Smooth muscle cell (in vitro differentiated cells): ENCODE measurements around the gene NTRK3. TPM values are rescaled to one million over a fixed set of nuclear protein-coding genes. Genes with fewer than 3 reads are reported as not detected.

Experiments used
- DNase-seq: peaks from one replicate; lab custom pipeline; 2025; ENCODE audit not compliant: unreplicated experiment; lab: John Stamatoyannopoulos, UW
- H2AFZ ChIP-seq: fragments of 200-600 bp; sonication (generic); 2 replicates; pipeline ENCODE4 v1.6.0; 2016; ENCODE audit warnings: antibody characterized with exemption, low read depth, mild to moderate bottlenecking
- H3F3A ChIP-seq: fragments of 200-600 bp; sonication (generic); 2 replicates; pipeline ENCODE4 v1.6.0; 2017; ENCODE audit warnings: antibody characterized with exemption, low read depth
- H3K27ac ChIP-seq: fragments of 200-600 bp; sonication (generic); 2 replicates; pipeline ENCODE4 v1.5.1; 2016; ENCODE audit warnings: low read depth, mild to moderate bottlenecking
- H3K27me3 ChIP-seq: fragments of 200-600 bp; sonication (generic); 2 replicates; pipeline ENCODE4 v1.6.1; 2016; ENCODE audit warnings: low read depth, mild to moderate bottlenecking
- H3K36me3 ChIP-seq: fragments of 200-600 bp; sonication (generic); 2 replicates; pipeline ENCODE4 v1.5.1; 2016; ENCODE audit warnings: low read depth
- H3K4me1 ChIP-seq: fragments of 200-600 bp; sonication (generic); 2 replicates; pipeline ENCODE4 v1.5.1; 2016; ENCODE audit warnings: low read depth
- H3K4me2 ChIP-seq: fragments of 200-600 bp; sonication (generic); 2 replicates; pipeline ENCODE4 v1.6.0; 2016; ENCODE audit warnings: mild to moderate bottlenecking
- H3K4me3 ChIP-seq: fragments of 200-600 bp; sonication (generic); 2 replicates; pipeline ENCODE4 v1.5.1; 2016; ENCODE audit warnings: mild to moderate bottlenecking
- H3K79me2 ChIP-seq: fragments of 200-600 bp; sonication (generic); 2 replicates; pipeline ENCODE4 v1.6.0; 2016; ENCODE audit warnings: low read depth, mild to moderate bottlenecking
- H3K9ac ChIP-seq: fragments of 200-600 bp; sonication (generic); 2 replicates; pipeline ENCODE4 v1.6.0; 2016; ENCODE audit warnings: low read depth
- H3K9me3 ChIP-seq: fragments of 200-600 bp; sonication (generic); replicated peaks from 2 replicates; pipeline ENCODE4 v1.5.1; 2016; ENCODE audit warnings: low read depth
- H4K20me1 ChIP-seq: fragments of 200-600 bp; sonication (generic); 2 replicates; pipeline ENCODE4 v1.6.0; 2016; ENCODE audit warnings: low read depth
- WGBS: methylation state at CpG from one replicate; pipeline ENCODE4 v1.1.7; 2016; ENCODE audit warnings: low lambda C conversion rate; 5-methylcytosine and 5-hydroxymethylcytosine counted together
- polyA plus RNA-seq: library from polyadenylated mRNA; unstranded; fragments of >200 nt; fragmentation: Nextera tagmentation; extraction: Ambion mirVana; gene quantifications from 2 replicates; pipeline ENCODE4 v1.2.1, GENCODE V29; 2016
- total RNA-seq: library from RNA; depleted of rRNA; stranded (reverse); fragments of >200 nt; gene quantifications from 2 replicates; pipeline ENCODE4 v1.2.3, GENCODE V29; 2014
- TF ChIP-seq, protein P1 (sequence below): fragments of 200-600 bp; sonication (generic); IDR thresholded peaks from 2 replicates; pipeline ENCODE4 v1.5.1; 2017; ENCODE audit warnings: borderline replicate concordance, mild to moderate bottlenecking, antibody characterized with exemption; ENCODE audit not compliant: insufficient read depth, poor library complexity, severe bottlenecking

Gene NTRK3
- total and polyA plus RNA-seq, 2 experiments from 2014 or later: 3.3 to 3.5 TPM

DNA sequence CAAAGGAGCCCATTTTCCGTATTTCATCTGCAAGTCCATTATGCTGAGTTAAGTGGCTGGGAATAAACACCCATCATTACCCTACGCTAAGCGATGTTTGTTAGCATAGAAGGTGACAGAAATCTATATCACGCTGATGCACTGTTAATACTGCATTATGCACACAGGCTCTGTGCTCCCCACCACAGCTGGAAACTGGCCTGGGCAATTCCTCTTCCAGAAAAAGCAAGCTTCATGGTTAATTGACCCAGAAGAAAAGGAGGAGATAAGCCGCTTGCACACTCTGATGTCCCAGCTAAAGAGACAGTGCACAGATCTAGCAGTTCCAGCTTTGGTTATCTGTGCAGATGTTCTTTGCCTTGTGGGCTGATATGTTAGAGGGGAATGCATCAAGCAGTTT is 232.6 kb downstream of the NTRK3 start:
- Histone ChIP-seq H3F3A (peaks cover 15% of the 10 kb centered on the region), H3K9me3 (no peaks in the 10 kb centered on the region), H3K79me2 (no peaks in the 10 kb centered on the region), H3K4me2 (no peak overlapping the region), H2AFZ (no peak overlapping the region), H3K4me1 (peaks cover 8% of the 10 kb centered on the region), H3K4me3 (no peak overlapping the region), H3K36me3 (no peaks in the 10 kb centered on the region), H4K20me1 (no peaks in the 10 kb centered on the region), H3K27ac (no peak overlapping the region), H3K9ac (no peak overlapping the region), H3K27me3 (no peaks in the 10 kb centered on the region)
- DNase-seq: no peak
- TF ChIP-seq, protein P1, sequence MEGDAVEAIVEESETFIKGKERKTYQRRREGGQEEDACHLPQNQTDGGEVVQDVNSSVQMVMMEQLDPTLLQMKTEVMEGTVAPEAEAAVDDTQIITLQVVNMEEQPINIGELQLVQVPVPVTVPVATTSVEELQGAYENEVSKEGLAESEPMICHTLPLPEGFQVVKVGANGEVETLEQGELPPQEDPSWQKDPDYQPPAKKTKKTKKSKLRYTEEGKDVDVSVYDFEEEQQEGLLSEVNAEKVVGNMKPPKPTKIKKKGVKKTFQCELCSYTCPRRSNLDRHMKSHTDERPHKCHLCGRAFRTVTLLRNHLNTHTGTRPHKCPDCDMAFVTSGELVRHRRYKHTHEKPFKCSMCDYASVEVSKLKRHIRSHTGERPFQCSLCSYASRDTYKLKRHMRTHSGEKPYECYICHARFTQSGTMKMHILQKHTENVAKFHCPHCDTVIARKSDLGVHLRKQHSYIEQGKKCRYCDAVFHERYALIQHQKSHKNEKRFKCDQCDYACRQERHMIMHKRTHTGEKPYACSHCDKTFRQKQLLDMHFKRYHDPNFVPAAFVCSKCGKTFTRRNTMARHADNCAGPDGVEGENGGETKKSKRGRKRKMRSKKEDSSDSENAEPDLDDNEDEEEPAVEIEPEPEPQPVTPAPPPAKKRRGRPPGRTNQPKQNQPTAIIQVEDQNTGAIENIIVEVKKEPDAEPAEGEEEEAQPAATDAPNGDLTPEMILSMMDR: no peak
- 51% methylated on average over 5 of the region's 5 CpGs for WGBS

DNA sequence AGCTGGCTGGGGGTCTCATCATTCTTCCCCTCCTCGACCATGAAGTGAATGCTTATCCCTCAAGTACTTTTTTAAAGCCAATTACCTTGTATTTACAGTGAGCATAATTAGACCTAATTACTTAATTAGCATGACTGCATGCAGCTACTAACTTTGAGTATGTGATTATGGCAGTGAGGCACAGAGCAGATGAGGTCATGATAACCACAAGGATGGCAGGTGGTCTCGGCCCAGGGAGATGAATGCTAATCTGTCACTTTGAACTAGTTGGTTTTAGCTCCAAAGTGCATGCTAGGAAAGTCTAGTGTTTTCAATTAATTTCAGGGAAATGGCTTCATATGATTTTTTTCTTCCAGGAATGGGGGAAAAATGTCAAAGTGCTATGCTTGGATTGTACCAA is 233.8 kb downstream of the NTRK3 start:
- Histone ChIP-seq H3K79me2 (no peaks in the 10 kb centered on the region), H3F3A (peaks cover 15% of the 10 kb centered on the region), H3K27ac (no peak overlapping the region), H3K27me3 (no peaks in the 10 kb centered on the region), H4K20me1 (no peaks in the 10 kb centered on the region), H3K4me3 (no peak overlapping the region), H3K4me2 (no peak overlapping the region), H3K9ac (no peak overlapping the region), H3K9me3 (no peaks in the 10 kb centered on the region), H3K36me3 (no peaks in the 10 kb centered on the region), H2AFZ (no peak overlapping the region), H3K4me1 (peaks cover 11% of the 10 kb centered on the region)
- TF ChIP-seq, protein P1: no peak
- WGBS: 67% methylated on average over 2 of the region's 2 CpGs
- DNase-seq: no peak

DNA sequence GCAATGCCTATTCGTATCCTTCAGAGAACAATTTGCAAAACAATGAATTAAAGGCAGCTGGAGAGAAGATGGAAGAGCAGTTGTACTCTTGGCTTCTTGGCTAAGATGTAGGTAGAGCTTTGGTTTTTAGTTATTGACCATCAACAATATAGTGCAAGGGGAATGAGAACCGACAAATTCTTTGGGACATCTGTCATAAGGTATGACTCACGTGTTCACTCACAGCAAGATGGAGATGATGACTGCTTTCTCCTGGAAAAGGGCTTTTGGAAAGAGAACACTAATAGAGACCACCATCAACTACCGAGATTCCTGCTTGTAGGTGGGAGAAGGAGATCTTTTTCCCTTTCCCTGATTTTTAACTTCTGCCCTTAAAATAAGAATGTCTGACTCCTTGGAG is 234.9 kb downstream of the NTRK3 start:
- H3K9ac ChIP-seq: no peak overlapping the region
- H4K20me1 ChIP-seq: no peaks in the 10 kb centered on the region
- TF ChIP-seq, protein P1: no peak
- H3K4me1 ChIP-seq: peaks cover 11% of the 10 kb centered on the region
- no peaks in the 10 kb centered on the region for H3K9me3 ChIP-seq
- WGBS: 77% methylated on average over 4 of the region's 4 CpGs
- no peaks in the 10 kb centered on the region for H3K36me3 ChIP-seq
- H2AFZ ChIP-seq: no peak overlapping the region
- H3K27ac ChIP-seq: no peak overlapping the region
- peaks cover 15% of the 10 kb centered on the region for H3F3A ChIP-seq
- no peaks in the 10 kb centered on the region for H3K79me2 ChIP-seq
- DNase-seq: no peak
- H3K4me2 ChIP-seq: no peak overlapping the region
- no peak overlapping the region for H3K4me3 ChIP-seq
- no peaks in the 10 kb centered on the region for H3K27me3 ChIP-seq

DNA sequence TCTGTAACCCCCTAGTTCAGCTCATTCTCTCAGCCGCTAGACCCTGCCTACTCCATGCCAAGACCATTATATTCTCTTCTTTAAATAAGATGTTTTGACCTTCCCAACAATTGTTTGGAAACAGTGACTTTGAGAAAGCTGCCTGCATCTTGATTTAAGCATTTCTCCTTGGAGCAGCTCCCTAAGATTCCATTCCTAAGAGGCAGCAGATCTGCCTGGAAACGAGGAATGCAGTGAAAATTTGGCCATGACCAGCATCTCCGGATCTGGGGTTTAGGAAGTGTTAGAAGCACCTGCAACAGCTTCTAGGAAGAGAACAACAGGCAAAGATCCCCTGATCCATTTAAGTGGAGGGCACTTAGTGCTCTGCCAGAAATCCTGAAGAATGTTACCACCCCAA is 235.7 kb downstream of the NTRK3 start:
- 94% methylated on average over 3 of the region's 3 CpGs for WGBS
- Histone ChIP-seq H3K9ac (no peak overlapping the region), H3K4me3 (no peak overlapping the region), H3K36me3 (no peaks in the 10 kb centered on the region), H3K4me1 (peaks cover 11% of the 10 kb centered on the region), H3K27ac (no peak overlapping the region), H2AFZ (no peak overlapping the region), H4K20me1 (no peaks in the 10 kb centered on the region), H3K27me3 (no peaks in the 10 kb centered on the region), H3K9me3 (no peaks in the 10 kb centered on the region), H3K79me2 (no peaks in the 10 kb centered on the region), H3F3A (peaks cover 15% of the 10 kb centered on the region), H3K4me2 (no peak overlapping the region)
- TF ChIP-seq, protein P1: no peak
- DNase-seq: no peak
